Heart right ventricle (tissue), 16 donors: ENCODE data around the gene KAT6B. TPM values are rescaled to one million over a fixed set of nuclear protein-coding genes. Genes with fewer than 3 reads are reported as not detected.

Experiments used
- ATAC-seq, 8 donors: fragments of 200-7000 bp; cut with Tn5 transposase; one replicate each; pipeline ENCODE4 v1.9.1; 2020; ENCODE audit warnings: mild to moderate bottlenecking in 8 of 8, moderate library complexity in 8 of 8, moderate number of reproducible peaks in 1 of 8
- DNase-seq, 2 donors: peaks; one replicate each; pipeline ENCODE4 v3.0.0-alpha.2; 2020
- H3K27ac ChIP-seq, 10 donors: fragments of 200-600 bp; sonication (generic) in 2 of 10; one replicate each; pipeline versions ENCODE4 v1.5.0 to v1.8.0; 2020 to 2022; ENCODE audit warnings: mild to moderate bottlenecking in 3 of 10
- H3K27me3 ChIP-seq, 7 donors: fragments of 200-600 bp; one replicate each; pipeline ENCODE4 v1.8.0; 2021 to 2022; ENCODE audit warnings: mild to moderate bottlenecking in 2 of 7
- H3K36me3 ChIP-seq, 9 donors: fragments of 200-600 bp; sonication (generic) in 1 of 9; one replicate each; pipeline versions ENCODE4 v1.5.0 to v1.8.0; 2020 to 2022; ENCODE audit warnings: mild to moderate bottlenecking in 2 of 9
- H3K4me1 ChIP-seq, 9 donors: fragments of 200-600 bp; sonication (generic) in 1 of 9; one replicate each; pipeline versions ENCODE4 v1.5.0 to v1.8.0; 2020 to 2022; ENCODE audit warnings: mild to moderate bottlenecking in 4 of 9
- H3K4me3 ChIP-seq, 10 donors: fragments of 200-600 bp; sonication (generic) in 2 of 10; one replicate each; pipeline versions ENCODE4 v1.5.0 to v1.8.0; 2020 to 2022; ENCODE audit warnings: mild to moderate bottlenecking in 7 of 10, moderate library complexity in 2 of 10
- H3K9me3 ChIP-seq, 11 donors: fragments of 200-600 bp in 10 of 11; sonication (generic) in 2 of 11; one replicate each; pipeline versions ENCODE4 v1.5.0 to v1.8.0; 2013 to 2022; ENCODE audit warnings: mild to moderate bottlenecking in 2 of 11, control low read depth in 1 of 11, moderate library complexity in 1 of 11
- CTCF ChIP-seq, 9 donors: fragments of 200-600 bp; sonication (generic) in 2 of 9; IDR thresholded peaks; one replicate each; pipeline versions ENCODE4 v1.5.0 to v1.8.0; 2021 to 2022; ENCODE audit warnings: antibody characterized with exemption in 9 of 9, mild to moderate bottlenecking in 5 of 9, moderate library complexity in 1 of 9
- WGBS, 2 donors: extraction: QIAGEN DNeasy Blood & Tissue Kit; methylation state at CpG; one replicate each; pipeline ENCODE4 v1.1.7; 2013; ENCODE audit warnings: inconsistent platforms in 1 of 2; 5-methylcytosine and 5-hydroxymethylcytosine counted together
- intact Hi-C, 10 donors: fragments of 100-400 bp; cut with DNase I; formaldehyde crosslinking; loops; one replicate each; pipeline versions ENCODE4 v1.11.1 to v1.14.2; 2022
- polyA plus RNA-seq, 2 donors: library from polyadenylated mRNA; stranded (reverse); fragments of 200-250 nt; gene quantifications; one replicate each; pipeline ENCODE4 v1.2.3, GENCODE V29; 2013
- total RNA-seq, 10 donors: library from RNA; stranded (reverse); fragmentation: NEBNext Ultra II Directional in 3 of 10; extraction: Animal tissue kit (Norgen Biotek cat#: 25700) in 3 of 10; gene quantifications; one replicate each; pipeline versions ENCODE4 v1.2.1 to v1.2.4, GENCODE V29; 2021 to 2023
- donor health status: Arrhythmogenic right ventricular cardiomyopathy.
- donor health status: ischemic (EF 13 %, LVEDD 7.1; RV severe dilation, severe dysfunction).
- donor health status: healthy with polysubstance abuse.
- donor health status: DM: no; HTN: yes; CAD: no.
- donor health status: DM: no; HTN: no; CAD: no.
- donor health status: ischemic (EF 25% LVEDD 6.9; RV normal size, moderate dysfunction).
- donor health status: ischemic (EF 25% LVEDD 5.7; RV mildly dilated, moderate dysfunction).
- donor health status: healthy.
- donor health status: DM: yes; HTN: yes; CAD: no.
- donor health status: Ischemic cardiomyopathy.
- donor health status: ischemic (EF 35%, LVEDD 5.7; RV mildly dilated, moderate dysfunction).
- donor health status: nonischemic (EF 11% LVEDD 7.7; RV severe dilation, severe dysfunction).
- donor health status: DM: yes; HTN: yes; CAD: no.
- donor health status: PGD.
- donor health status: ischemic (EF 29% LVEDD 5.4; RV normal size, mild dysfunction).
- donor health status: nonischemic (EF 23%, LVEDD 6.1; RV moderate dilation, normal function).

The KAT6B gene
- total and polyA plus RNA-seq, 12 donors = 3.4 to 58.4 (median 46.5) TPM

GRCh38 chr10:74976565-74976964 lies 150.2 kb downstream of the KAT6B start:
- 95 to 96% methylated on average over 6 of the region's 6 CpGs for WGBS, 2 donors
- intact Hi-C loops = no loop called here
- no peak for ATAC-seq
- no peak for TF ChIP-seq CTCF (IDR thresholded peaks at IDR 0.05)
- no peaks in the 10 kb centered on the region for H3K9me3 ChIP-seq
- DNase-seq = no peak
- H3K4me1 ChIP-seq = peaks cover 0 to 23% (median 12%) of the 10 kb centered on the region in 9 donors
- no peak overlapping the region for H3K27ac ChIP-seq
- H3K36me3 ChIP-seq = peaks cover 0 to 68% (median 10%) of the 10 kb centered on the region in 9 donors
- no peaks in the 10 kb centered on the region for H3K27me3 ChIP-seq
- no peak overlapping the region for H3K4me3 ChIP-seq

- Histone ChIP-seq H3K4me1 (peaks cover 0 to 23% (median 12%) of the 10 kb centered on the region in 9 donors), H3K4me3 (no peak overlapping the region), H3K9me3 (no peaks in the 10 kb centered on the region), H3K27ac (no peak overlapping the region), H3K36me3 (peaks cover 0 to 71% (median 14%) of the 10 kb centered on the region in 9 donors), H3K27me3 (no peaks in the 10 kb centered on the region)
- 93 to 97% methylated on average over 2 of the region's 2 CpGs for WGBS, 2 donors
- no peak for TF ChIP-seq CTCF (IDR thresholded peaks at IDR 0.05)
- DNase-seq (no peak), ATAC-seq (no peak)
- intact Hi-C loops = no loop called here
Observed at GRCh38 chr10:74977072-74977471, 150.7 kb downstream of the KAT6B start.

- DNase-seq (no peak), ATAC-seq (no peak)
- H3K36me3 ChIP-seq = peaks cover 0 to 77% (median 22%) of the 10 kb centered on the region in 9 donors
- H3K4me1 ChIP-seq = peaks cover 0 to 19% (median 11%) of the 10 kb centered on the region in 9 donors
- H3K27me3 ChIP-seq = no peaks in the 10 kb centered on the region
- TF ChIP-seq CTCF (IDR thresholded peaks at IDR 0.05) = no peak
- no peaks in the 10 kb centered on the region for H3K9me3 ChIP-seq
- 92 to 93% methylated on average over 8 of the region's 8 CpGs for WGBS, 2 donors
- no peak overlapping the region for H3K27ac ChIP-seq
- H3K4me3 ChIP-seq = no peak overlapping the region
- intact Hi-C loops = no loop called here
Observed at GRCh38 chr10:74977913-74978847, 151.8 kb downstream of the KAT6B start.

GRCh38 chr10:74981831-74982633 lies 155.6 kb downstream of the KAT6B start:
- H3K36me3 ChIP-seq = peaks cover 0 to 83% (median 21%) of the 10 kb centered on the region in 9 donors
- H3K4me1 ChIP-seq = no peaks in the 10 kb centered on the region
- no peaks in the 10 kb centered on the region for H3K27me3 ChIP-seq
- no peaks in the 10 kb centered on the region for H3K9me3 ChIP-seq
- intact Hi-C loops = no loop called here
- no peak for TF ChIP-seq CTCF (IDR thresholded peaks at IDR 0.05)
- 96 to 98% methylated on average over 5 of the region's 5 CpGs for WGBS, 2 donors
- ATAC-seq = no peak
- H3K27ac ChIP-seq = no peak overlapping the region
- DNase-seq = no peak
- H3K4me3 ChIP-seq = no peak overlapping the region
